Activated gamma-delta T cell treated with Interleukin-2 at 50 U/mL for 16 hours (primary cell): ENCODE data around the gene SCGN.

Experiments
- DNase-seq: peaks from one replicate; pipeline ENCODE4 v3.0.0-alpha.2; 2020

The SCGN gene

DNA sequence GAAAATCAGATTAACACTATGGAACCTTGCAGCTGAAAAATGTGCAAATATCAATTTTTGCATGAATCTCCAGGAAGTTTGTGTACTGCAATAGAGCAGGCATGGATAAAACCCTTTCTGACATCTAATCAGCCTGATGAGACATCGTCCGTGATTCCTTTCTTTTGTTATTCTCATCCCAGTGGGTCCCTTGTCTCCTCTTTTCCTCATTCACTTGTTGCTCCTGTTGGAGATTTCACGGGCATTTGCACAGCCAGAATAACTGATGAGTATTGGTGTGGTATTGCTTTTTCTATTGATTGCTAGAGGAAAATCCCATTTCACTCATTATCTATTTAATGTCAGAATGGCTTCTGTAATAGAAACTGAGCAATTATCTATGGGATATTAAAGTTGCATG lies 39.9 kb downstream of the SCGN start:
- no peak for DNase-seq

DNA sequence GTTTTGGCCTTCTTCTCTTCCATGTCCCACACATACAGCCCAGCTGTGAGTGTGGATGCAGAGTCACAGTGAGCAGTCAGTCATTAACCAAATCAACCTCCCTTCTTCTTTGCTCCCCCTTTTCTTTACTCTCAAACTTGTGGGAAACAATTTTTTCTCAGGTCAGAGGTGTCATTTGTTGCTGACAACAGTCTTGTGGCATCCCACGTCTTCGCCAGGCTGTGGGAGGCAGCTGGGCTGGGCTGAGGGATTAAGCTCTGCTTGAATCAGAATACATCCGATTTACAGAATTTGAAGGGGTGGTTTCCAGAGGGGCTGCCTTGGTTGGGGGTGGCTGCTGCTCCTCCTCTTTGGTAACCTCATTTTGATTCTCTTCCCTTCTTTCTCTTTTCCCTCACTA lies 40.5 kb downstream of the SCGN start:
- DNase-seq: no peak

DNA sequence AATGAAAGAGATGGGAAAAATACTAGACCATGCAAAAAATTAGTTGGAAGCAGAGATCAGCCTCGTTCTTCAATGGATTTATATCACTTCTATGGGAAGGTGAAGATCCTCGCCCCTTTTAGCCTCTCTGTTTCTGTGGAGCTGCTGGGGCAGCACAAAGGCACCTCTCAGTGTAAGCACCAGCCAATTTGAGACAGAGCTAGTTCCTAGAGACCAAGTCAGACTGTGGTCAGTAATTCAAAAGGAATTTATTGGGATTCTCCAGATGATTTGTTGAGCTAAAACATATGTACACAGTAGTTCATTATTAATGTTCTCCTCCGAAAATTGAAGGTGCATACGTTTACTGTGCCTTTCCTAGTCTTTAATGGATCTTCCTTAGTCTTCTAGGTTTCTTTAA lies 42.4 kb downstream of the SCGN start:
- no peak for DNase-seq

DNA sequence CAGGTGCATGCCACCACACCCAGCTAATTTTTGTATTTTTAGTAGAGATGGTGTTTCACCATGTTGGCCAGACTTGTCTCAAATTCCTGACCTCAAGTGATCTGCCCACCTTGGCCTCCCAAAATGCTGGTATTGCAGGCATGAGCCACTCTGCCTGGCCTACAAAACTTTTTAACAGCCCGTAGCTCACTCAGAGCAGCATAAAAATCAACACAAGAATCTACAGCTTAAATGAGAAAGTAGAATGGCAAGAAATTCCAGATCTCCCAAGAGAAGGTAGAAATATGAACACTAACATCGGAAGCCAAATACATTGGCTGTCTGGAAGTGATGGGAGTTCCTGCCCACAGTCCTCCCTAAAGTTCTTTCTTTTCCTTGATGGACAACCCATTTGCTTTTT lies 43.7 kb downstream of the SCGN start:
- DNase-seq: no peak

DNA sequence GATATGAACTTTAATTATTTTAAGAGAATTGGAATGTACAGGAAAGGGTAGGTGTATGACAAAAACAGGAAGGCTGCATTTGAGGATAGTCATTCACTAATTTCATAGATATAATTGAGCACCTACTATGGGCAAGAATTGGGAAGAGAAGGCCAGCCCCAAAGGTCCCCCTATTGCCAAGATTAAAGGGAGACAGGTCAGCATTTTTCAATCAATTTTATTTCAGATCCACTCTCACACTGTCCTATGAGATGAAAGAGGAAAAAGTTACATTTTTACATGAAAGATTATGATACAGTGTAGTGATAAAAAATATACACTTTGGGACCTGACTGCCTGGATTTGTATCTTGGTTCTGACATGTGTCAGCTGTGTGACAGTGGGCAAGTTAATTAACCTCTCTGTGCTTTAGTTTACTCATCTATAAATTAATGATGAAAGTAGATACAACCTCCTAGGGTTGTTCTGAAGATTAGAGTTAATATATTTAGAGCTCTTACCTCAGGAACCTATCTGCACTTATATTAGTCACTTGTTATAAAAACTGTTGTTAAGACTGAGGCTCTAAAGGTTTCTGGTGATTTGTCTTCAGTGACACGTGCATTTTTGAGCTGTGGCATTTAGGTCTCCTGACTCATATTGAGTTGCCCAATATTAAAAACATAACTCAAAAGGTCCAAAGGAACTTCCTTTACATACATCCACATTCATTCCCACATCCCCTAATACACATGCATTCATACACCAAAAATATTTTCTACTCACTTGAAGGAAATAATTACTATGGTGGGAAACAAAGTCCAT lies 45.7 kb downstream of the SCGN start:
- DNase-seq: no peak

DNA sequence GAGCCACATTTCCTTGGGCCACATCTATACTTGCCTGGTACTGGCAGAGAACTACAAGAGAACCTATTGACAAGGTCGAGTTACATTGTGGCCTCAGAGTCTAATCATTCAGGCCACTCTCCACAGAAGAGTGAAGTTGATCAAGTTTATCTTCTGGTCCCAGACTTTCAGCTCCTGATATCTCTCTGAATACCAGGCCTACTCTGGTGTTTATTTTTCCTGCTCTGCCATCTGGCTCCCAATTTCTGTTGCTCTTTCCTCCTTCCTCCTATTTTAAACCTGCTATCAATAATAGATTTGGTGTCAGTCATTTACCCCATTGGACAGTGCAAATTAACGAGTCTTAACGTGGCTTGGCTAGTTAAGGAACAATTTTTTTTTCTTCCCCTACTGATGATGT lies 46.6 kb downstream of the SCGN start:
- no peak for DNase-seq

DNA sequence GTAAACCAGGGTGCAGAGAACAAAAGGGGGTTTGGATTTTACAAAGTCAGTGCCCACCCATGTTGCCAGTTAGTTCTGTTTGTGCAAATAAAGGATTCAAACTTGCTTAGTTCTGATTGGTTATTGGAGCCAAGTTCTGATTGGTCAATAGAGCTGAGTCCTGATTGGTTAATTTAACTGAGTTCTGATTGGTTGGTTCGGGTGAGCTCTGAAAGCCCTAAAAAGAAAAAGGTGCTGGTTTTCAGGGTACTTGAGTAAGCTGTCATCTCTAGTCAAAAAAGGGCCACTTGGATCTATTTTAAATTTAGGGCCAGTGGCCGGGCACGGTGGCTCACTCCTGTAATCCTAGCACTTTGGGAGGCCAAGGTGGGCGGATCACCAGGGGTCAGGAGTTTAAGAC lies 47.6 kb downstream of the SCGN start:
- DNase-seq: no peak

DNA sequence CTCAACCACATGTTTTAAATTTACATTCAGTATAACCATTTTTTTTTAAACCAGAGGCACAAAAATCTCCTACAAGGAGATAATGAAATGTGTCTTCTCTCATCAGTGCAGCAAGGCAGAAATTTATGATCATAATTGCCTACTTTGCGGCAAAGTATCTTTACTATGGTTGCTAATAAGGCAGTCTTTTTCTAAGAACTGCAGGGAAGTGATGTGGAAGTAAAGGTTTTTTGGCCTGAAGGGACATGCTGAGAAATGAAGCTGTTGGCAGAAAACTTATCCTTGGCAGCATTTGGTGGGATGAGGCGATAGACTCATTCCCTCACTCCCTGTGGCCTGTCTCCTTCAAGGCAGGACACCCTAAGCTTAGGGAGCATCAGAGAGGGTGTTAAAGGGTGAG lies 48.7 kb downstream of the SCGN start:
- no peak for DNase-seq

DNA sequence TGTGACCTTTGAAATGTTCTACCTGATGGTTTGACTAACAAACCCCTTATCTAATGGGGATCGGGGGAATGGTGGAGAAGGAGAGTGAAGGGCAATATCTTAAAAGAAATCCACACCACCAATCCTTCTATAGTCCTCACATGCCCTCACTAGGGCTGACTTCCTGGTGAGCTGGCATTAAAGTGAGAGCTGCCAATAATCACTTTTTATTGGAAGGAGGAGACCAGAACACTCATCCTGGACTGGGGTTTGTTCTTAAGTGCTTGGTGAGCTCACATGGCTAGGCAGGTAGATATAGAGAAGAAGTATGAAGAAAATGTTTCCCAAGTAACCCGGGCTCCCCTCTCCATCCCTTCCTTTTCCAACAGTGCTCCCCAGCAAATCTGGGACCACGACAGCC lies 49.8 kb downstream of the SCGN start:
- DNase-seq: no peak

DNA sequence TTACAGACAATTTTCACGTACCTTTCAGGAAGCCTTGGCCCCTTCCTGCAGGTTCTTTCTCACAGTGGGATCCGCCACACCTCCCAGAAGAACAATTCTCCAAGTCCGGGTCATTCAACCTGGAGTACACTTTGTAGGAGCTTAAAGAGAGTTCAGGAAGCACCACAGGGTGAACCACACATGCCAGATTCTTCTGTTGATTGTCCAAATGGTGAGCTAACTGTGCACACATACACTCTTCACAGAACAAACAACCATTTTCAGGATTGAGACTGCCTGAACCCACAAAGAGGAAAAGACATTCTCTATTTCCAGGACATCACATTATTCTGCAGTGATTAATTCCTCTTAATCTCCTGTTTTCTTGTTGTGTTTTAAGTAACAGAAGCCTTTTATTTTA lies 51.0 kb downstream of the SCGN start:
- DNase-seq: no peak

DNA sequence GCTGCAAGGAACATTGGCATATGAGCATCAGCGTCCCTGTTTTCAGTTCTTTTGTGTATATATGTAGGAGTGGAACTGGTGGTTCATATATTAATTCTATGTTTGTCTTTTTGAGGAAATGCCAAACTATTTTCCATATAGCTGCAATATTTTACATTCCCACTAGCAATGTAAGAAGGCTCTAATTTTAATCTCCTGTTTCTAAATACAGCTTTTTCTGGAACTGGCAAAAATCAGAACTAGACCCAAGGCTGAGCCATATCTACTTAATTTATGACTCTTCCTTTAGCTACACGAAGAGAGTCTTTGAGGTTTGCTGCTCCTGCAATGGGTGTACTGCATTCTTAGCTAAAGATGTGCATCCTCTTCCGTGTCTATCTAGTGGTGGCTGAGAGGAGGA lies 52.0 kb downstream of the SCGN start:
- DNase-seq: no peak

DNA sequence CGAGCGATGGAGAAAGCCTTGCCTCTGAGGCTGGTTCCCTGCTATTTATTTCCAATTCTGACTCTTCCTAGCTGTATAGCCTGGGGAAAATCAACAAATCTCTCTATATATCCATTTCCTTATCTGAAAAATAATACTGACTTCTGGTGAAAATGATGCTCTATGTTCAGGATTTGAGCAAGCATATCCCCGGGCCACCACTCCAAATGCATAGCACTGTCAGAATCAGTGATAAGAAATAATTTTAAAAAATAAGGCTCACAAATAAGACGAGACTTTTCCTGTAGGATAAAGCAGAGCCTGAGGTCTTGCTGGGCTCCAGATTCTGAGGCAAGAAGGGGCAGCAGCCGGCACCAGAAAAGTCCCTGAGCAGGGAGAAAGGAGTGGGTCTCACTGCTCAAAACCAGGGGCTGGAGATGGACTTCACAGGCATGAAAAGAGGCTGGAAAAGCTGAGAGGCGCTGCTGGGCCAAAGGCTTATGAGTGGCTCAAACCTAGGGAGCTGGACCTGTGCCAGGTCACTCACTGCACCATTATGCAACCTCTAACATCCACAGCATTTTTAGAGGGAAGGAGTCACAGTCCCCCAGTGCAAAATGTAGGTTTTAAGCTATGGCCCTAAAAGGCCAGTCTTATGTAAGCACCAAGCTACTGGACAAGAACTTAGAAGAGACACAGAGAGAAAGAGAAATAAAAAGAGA lies 54.4 kb downstream of the SCGN start:
- DNase-seq: no peak

DNA sequence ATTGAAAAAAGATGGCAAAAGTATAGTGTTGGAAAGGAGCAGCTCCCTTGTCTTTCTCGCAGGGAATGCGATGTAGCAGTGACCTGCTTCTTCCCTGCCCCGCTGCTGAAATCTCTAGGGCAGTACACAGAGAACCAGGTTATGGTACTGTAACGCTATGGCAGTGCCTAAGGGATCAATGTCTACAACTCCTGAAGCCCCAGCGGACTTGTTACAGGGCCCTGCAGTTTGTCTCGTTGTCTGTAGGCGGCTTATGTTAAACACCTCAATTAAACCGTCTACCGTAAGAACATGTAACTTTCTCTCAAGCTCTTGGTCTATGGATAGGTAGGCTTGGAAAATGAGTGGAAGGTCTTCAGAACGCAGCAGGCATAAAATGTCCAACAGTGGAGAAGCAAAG lies 57.7 kb downstream of the SCGN start:
- no peak for DNase-seq

DNA sequence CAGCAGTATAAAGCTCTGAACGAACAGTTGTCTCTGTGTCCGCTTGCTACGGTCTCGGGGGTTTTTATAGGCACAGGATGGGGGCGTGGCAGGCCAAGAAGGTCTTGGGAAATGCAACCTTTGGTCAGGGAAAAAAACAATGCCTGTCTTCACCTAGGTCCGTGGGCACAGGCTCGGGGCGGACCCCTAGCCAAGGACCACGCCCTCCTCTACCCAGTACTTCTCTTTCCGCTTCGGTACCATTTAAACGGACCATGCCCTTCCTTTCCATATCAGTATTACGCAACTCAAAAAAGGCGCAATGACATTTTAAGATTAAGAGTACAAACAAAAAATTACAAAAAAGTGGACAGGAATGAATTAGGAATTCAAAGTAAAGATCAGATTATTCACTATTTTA lies 58.3 kb downstream of the SCGN start:
- no peak for DNase-seq

DNA sequence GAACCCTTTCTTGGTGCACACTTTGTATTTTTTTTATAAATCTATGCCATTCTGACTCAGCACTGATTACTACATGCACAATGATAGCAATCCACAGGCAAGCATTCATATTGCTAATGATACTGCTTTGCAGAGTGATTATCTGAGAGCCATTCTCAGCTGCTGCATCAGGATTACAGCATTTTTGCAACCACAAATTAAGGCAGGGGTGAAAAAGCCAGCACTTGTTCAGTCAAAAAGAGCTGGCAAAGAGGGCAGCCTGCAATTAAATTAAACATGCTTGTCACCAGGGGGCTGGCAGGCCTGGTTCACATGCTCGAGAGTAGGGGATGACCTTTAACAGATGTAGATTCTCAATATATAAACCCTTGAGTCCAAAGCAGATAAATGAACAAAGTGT lies 61.8 kb downstream of the SCGN start:
- DNase-seq: no peak

DNA sequence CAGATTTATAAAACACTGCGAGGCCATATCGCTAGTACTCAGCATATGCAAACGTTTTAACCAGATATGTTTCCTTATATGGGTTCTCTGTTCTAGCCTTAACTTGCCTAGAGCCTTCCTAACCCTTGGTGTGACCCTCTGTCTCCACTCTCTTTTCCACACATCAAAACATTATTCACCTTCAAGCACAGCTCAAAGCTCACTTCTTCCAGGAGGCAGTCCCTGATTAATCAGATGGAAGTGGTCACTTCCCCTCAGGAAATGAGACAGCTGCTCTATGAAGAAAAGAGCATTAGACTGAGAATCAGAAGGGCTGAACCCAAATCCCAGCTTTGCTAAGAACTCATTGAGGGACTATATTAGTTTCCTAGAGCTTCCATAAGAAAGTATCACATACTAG lies 62.8 kb downstream of the SCGN start:
- no peak for DNase-seq

DNA sequence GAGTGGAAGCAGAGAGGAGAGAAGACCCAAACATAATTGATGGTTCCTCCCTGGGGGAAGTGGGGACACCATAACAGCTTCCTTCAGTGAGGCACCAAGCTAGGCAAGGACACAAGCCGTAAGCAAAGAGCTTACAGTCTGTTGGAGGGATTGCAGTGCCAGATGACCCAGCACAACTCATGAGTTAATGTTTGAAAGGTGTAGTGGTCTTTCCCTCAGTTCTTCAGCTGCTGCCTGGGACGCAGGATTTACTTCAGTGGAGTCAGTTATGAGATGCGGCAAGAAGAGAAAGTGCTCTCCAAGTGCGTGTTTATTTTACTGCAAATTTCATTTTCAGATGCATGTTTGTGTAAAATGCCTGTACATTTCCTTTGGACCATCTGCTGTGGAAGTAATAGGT lies 63.8 kb downstream of the SCGN start:
- no peak for DNase-seq

DNA sequence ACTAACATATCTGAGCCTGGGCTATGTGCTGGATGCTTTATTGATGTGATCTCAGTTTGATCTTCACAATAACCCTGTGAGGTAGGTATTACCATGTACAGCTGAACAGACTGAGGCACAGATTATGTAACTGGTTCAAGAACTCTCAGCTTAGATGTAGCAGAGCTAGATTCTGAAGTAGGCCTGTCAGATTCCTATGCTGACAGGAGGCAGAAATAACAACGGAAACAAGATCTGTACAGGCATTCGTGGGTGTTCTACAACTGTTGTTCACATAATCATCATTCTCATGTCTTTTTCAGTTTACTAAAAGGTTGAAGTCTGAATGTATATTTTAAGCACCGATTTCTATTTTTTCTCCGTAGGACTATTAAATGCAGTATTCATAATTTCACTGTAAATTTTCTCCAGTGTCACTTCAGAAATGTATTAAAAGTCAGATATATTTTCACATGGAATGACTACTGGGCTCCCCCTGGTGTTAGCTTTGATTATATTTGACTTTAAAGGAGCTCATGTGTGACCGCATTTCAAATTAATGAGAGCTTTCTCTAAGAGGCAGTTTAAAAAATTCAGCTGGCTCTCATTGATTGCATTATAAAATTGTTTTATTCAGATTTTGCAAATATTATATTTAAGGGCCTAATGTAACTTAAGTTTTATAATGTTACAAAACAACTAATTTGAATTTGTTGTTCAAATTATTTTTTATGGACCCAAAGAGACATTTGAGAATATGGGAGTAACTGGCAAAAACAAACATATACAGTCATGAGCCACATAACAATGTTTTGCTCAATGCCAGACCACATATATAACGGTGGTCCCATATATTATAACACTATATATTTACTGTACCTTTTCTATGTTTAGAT lies 66.1 kb downstream of the SCGN start:
- no peak for DNase-seq

DNA sequence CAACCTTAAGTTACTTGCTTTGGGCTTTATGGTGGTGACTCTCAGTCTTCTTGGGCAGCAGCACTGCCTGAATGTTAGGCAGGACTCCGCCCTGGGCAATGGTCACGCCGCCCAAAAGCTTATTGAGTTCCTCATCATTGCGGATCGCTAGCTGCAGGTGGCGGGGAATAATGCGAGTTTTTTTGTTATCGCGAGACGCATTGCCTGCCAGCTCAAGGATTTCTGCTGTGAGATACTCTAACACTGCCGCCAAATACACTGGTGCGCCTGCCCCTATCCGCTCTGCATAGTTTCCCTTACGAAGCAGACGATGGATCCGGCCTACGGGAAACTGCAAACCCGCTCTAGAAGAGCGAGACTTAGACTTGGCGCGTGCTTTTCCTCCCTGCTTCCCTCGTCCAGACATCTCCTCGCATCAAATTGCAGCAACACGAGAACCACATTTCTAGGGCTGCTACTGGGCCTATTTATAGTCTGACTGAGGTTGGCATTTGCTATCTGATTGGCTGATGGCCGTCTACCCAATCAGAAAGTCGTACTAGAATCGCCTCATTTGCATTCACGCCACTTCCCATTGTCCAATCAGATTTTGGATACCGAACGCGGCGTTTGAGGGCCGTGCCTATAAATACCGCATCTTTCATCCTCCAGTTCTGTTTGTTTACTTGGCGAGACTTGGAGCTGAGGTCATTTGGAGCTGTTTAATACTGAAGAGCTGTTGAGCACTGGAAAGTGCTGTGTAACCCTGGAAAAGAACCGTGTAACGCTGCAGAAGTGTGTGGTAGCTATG lies 74.3 kb downstream of the SCGN start:
- no peak for DNase-seq

DNA sequence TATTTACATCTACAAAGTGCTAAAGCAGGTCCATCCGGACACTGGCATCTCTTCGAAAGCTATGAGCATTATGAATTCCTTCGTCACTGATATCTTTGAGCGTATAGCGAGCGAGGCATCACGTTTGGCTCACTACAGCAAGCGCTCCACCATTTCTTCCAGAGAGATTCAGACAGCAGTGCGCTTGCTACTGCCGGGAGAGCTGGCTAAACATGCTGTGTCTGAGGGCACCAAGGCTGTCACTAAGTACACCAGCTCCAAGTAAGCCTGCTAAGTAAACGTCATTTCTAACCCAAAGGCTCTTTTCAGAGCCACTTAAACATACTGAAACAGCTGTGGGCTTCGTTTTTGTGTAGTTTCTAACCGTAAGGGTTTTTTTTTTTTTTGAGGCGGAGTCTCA lies 75.0 kb downstream of the SCGN start:
- no peak for DNase-seq

DNA sequence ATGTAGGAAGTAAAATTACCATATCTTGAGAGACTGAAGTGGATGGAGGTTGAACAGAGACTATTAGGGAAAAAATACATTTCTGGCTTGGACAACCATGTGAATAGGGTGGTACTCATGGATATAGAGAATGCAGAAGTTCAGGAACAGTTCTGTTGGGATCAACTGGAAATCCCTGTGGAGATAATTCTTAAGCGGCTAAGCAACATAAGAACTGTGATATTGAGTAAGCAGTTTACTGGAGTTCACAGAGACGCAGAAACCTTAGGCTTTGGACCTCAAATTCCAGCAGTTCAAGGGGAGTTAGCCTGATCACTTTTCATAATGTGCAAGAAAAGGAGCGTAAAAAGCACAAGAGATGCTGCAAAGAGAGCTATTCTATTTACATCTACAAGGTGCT lies 78.9 kb downstream of the SCGN start:
- no peak for DNase-seq

DNA sequence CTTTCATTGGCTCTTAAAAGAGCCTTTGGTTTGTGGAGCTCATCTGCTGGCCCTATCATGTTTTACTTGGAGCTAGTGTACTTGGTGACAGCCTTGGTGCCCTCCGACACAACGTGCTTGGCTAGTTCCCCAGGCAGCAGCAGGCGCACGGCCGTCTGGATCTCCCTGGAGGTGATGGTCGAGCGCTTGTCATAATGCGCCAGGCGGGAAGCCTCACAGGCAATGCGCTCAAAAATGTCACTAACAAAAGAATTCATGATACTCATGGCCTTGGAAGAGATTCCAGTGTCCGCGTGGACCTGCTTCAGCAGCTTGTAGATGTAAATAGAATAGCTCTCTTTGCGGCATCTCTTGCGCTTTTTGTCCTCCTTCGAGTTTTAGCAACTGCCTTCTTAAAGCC lies 79.7 kb downstream of the SCGN start:
- DNase-seq: no peak
